Measurements from ENCODE around the gene MRPL46.

- TF ChIP-seq POLR2A (IDR thresholded peaks at IDR 0.05; ENCODE audit: low read depth, low read length) (no peak), BHLHE40 (IDR thresholded peaks at IDR 0.05; ENCODE audit: low read depth, low read length) (no peak), CHD1 (IDR thresholded peaks at IDR 0.05; ENCODE audit: low read depth, low read length) (no peak), CEBPB (IDR thresholded peaks at IDR 0.05; ENCODE audit: low read depth, low read length) (no peak), USF2 (IDR thresholded peaks at IDR 0.05; ENCODE audit: low read depth, low read length) (no peak), RCOR1 (IDR thresholded peaks at IDR 0.05; ENCODE audit: insufficient replicate concordance, low read length) (no peak)
- TF ChIP-seq, protein P1, sequence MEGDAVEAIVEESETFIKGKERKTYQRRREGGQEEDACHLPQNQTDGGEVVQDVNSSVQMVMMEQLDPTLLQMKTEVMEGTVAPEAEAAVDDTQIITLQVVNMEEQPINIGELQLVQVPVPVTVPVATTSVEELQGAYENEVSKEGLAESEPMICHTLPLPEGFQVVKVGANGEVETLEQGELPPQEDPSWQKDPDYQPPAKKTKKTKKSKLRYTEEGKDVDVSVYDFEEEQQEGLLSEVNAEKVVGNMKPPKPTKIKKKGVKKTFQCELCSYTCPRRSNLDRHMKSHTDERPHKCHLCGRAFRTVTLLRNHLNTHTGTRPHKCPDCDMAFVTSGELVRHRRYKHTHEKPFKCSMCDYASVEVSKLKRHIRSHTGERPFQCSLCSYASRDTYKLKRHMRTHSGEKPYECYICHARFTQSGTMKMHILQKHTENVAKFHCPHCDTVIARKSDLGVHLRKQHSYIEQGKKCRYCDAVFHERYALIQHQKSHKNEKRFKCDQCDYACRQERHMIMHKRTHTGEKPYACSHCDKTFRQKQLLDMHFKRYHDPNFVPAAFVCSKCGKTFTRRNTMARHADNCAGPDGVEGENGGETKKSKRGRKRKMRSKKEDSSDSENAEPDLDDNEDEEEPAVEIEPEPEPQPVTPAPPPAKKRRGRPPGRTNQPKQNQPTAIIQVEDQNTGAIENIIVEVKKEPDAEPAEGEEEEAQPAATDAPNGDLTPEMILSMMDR (conservative IDR thresholded peaks at IDR 0.05; ENCODE audit: low read depth, low read length), result no peak
- TF ChIP-seq, protein P2, sequence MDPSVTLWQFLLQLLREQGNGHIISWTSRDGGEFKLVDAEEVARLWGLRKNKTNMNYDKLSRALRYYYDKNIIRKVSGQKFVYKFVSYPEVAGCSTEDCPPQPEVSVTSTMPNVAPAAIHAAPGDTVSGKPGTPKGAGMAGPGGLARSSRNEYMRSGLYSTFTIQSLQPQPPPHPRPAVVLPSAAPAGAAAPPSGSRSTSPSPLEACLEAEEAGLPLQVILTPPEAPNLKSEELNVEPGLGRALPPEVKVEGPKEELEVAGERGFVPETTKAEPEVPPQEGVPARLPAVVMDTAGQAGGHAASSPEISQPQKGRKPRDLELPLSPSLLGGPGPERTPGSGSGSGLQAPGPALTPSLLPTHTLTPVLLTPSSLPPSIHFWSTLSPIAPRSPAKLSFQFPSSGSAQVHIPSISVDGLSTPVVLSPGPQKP (IDR thresholded peaks at IDR 0.05; ENCODE audit: borderline replicate concordance, low read depth, low read length), result no peak
These were observed 31.8 kb upstream of the MRPL46 start for GRCh38 chr15:88498996-88499395.
